ENCODE data around the gene PDE4A. TPM values are rescaled to one million over a fixed set of nuclear protein-coding genes. Genes with fewer than 3 reads are reported as not detected.
A peak's percentile ranks its signal among the peaks of the same experiment; 100 is the strongest.

The PDE4A gene
- total and polyA plus RNA-seq, 12 donors, result 0.28 to 20.4 (median 11.2) TPM

DNA sequence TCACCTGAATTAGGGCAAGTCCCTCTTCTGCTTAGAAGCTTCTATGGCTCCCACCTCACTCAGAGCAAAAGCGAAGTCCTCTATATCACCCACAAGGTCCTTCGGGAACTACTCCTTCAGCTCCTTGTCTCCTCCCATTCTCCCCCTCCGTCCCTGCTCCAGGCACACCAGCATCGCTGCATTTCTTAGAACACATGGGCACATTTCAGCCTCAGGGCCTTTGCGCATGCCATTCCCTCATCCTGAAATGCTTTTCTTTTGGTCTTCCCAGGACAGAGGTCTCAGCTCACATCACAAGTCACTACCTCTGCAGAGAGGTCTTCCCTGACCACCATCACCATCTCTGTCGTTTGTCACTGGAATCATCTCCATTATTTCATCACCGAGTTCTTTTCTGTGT lies 92.9 kb downstream of the PDE4A start:
- Histone ChIP-seq H3K27me3 (peaks cover 44% of the 10 kb centered on the region), H3K4me3 (no peak overlapping the region), H3K36me3 (replicated peaks in 1 of 2) (no peaks in the 10 kb centered on the region), H3K27ac (no peak overlapping the region), H3K4me1 (replicated peaks in 1 of 2) (peaks cover 13% of the 10 kb centered on the region in 2 donors), H3K9me3 (replicated peaks in 1 of 3) (no peaks in the 10 kb centered on the region)
- intact Hi-C loops (cut with DNase I), result no loop called here
- 68 to 82% (median 74%) methylated on average over 7 of the region's 7 CpGs for WGBS, 4 donors
- no peak for DNase-seq
- TF ChIP-seq, protein P1, sequence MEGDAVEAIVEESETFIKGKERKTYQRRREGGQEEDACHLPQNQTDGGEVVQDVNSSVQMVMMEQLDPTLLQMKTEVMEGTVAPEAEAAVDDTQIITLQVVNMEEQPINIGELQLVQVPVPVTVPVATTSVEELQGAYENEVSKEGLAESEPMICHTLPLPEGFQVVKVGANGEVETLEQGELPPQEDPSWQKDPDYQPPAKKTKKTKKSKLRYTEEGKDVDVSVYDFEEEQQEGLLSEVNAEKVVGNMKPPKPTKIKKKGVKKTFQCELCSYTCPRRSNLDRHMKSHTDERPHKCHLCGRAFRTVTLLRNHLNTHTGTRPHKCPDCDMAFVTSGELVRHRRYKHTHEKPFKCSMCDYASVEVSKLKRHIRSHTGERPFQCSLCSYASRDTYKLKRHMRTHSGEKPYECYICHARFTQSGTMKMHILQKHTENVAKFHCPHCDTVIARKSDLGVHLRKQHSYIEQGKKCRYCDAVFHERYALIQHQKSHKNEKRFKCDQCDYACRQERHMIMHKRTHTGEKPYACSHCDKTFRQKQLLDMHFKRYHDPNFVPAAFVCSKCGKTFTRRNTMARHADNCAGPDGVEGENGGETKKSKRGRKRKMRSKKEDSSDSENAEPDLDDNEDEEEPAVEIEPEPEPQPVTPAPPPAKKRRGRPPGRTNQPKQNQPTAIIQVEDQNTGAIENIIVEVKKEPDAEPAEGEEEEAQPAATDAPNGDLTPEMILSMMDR (IDR thresholded peaks at IDR 0.05), result no peak
- TF ChIP-seq POLR2A (IDR thresholded peaks at IDR 0.05), result no peak

DNA sequence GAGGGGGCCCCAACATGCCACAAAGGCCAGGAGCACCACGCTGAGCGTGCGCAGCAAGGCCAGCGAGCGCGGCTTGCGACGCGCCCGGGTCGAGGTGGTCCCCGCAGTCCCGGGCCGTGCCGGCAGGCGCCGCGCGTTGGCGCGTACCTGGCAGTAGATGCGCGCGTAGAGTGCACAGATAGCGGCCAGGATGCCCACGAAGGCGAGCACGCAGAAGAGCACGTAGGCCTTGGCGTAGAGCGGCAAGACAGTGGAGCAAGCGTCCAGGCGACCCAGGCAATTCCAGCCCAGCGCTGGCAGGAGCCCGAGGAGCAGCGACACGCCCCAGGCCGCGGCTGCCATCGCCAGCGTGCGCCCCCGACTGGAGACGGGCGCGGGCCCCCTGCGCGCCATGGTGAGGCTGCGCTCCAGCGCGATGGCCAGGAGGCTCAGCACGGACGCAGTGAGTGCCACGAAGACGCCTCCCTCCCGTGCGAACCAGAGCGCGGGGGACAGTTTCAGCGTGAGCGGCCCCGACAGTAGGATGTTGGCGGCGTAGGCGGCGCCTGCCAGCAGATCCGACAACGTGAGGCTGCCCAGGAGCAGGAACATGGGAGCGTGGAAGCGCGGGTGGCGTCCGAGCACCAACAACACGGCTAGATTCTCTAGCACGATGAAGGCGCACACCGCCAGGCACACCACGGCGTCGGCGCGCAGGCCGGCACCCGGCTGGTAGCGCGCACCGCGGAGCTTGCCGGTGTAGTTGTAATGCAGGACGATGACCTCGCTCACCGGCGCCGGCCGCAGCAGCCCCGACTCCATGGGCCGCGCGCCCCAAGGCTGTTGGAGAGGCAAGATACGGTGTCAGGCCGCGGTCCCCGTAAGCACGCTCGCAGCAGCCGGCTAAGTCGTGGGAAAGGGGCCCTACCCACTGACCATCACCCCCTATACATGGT lies 94.1 kb downstream of the PDE4A start:
- Histone ChIP-seq H3K27me3 (peaks cover 51% of the 10 kb centered on the region), H3K36me3 (replicated peaks in 1 of 2) (no peaks in the 10 kb centered on the region), H3K4me1 (replicated peaks in 1 of 2) (peaks cover 13 to 17% of the 10 kb centered on the region in 2 donors), H3K4me3 (no peak overlapping the region), H3K9me3 (replicated peaks in 1 of 3) (no peaks in the 10 kb centered on the region), H3K27ac (no peak overlapping the region)
- no peak for DNase-seq
- 11 to 28% (median 21%) methylated on average over 9 to 107 of the region's 107 CpGs for WGBS, 4 donors
- TF ChIP-seq, protein P1 (IDR thresholded peaks at IDR 0.05), result no peak
- TF ChIP-seq POLR2A (IDR thresholded peaks at IDR 0.05), result no peak
- intact Hi-C loops (cut with DNase I), result no loop called here

DNA sequence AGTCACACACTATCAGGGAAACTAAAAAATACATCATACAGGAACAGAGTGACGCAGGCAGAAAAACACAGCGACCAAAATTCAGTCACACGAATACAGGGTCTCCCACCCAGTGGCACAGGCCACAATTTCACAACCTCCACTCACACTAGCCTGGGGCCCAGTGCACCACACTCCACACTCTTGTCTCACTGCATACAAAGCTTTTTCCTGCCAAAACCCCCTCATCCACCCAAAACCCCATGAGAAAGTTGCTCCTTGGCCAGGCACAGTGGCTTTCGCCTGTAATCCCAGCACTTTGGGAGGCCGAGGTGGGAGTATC lies 95.7 kb downstream of the PDE4A start:
- no peak overlapping the region for H3K4me3 ChIP-seq
- H3K4me1 ChIP-seq (replicated peaks in 1 of 2), result peaks cover 13 to 17% of the 10 kb centered on the region in 2 donors
- no peak for DNase-seq
- TF ChIP-seq POLR2A (IDR thresholded peaks at IDR 0.05), result no peak
- TF ChIP-seq, protein P1 (IDR thresholded peaks at IDR 0.05), result no peak
- intact Hi-C loops (cut with DNase I), result no loop called here
- H3K27ac ChIP-seq, result no peak overlapping the region
- WGBS, 4 donors, result 86 to 92% (median 87%) methylated on average over 5 of the region's 5 CpGs
- no peaks in the 10 kb centered on the region for H3K36me3 ChIP-seq (replicated peaks in 1 of 2)
- H3K27me3 ChIP-seq, result peaks cover 48% of the 10 kb centered on the region
- H3K9me3 ChIP-seq (replicated peaks in 1 of 3), result no peaks in the 10 kb centered on the region

DNA sequence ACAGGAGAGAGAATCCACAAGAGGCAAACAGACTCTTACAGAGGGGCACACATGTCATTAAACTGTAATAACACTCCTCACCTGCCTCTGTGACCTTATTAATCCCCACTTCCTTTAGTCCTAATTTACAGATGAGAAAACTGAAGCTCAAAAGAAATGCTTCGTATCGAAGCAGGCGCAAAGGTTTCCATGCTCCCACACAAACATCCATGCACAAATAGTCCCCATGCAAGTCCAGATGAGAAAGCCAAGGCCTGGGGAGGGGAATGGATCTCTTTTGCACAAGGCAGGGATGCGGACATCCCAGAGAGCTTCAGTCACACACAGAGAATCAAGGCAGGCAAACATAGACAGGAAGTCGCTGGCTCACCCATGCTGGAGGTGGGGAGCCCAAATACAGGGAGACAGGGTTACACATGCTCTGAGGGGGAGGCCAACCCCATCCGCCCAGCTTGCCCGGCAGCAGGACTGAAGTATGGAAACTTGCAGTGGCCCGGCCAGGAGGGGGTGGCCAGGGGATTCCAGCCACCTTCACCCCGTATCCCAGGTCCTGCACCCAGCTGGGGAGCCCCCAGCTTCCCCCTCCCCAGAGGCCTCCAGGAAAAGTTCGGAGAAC lies 96.4 kb downstream of the PDE4A start:
- Histone ChIP-seq H3K27ac (no peak overlapping the region), H3K36me3 (replicated peaks in 1 of 2) (no peaks in the 10 kb centered on the region), H3K4me3 (peak overlapping the region in 1 of 4 donors; percentile 45), H3K27me3 (peaks cover 48% of the 10 kb centered on the region), H3K4me1 (replicated peaks in 1 of 2) (peaks cover 13 to 17% of the 10 kb centered on the region in 2 donors), H3K9me3 (replicated peaks in 1 of 3) (no peaks in the 10 kb centered on the region)
- DNase-seq, result no peak
- TF ChIP-seq POLR2A (IDR thresholded peaks at IDR 0.05), result no peak
- TF ChIP-seq, protein P1 (IDR thresholded peaks at IDR 0.05), result no peak
- 49 to 58% (median 56%) methylated on average over 7 to 10 of the region's 10 CpGs for WGBS, 4 donors
- intact Hi-C loops (cut with DNase I), result no loop called here

All from adrenal gland (tissue), 12 donors.